Endothelial cell of umbilical vein (primary cell): ENCODE results near the gene ZBTB17. TPM values are rescaled to one million over a fixed set of nuclear protein-coding genes. Genes with fewer than 3 reads are reported as not detected.

ENCODE experiments used
- BruUV-seq: library from RNA; stranded (reverse); fragments of 400-500 nt; replicated peaks from 2 replicates; lab custom pipeline; 2021; lab: Mats Ljungman, UMichigan
- CTCF ChIA-PET: fragments of 300-600, 350-600 bp; sonication (Branson Sonifier 250); formaldehyde crosslinking; loops from one replicate; lab custom pipeline; 2021; ENCODE audit warnings: antibody characterized with exemption, inconsistent platforms; lab: Charles Lee
- POLR2A ChIA-PET: fragments of 300-600, 350-600 bp; sonication (Branson Sonifier 250); formaldehyde crosslinking; loops from one replicate; lab custom pipeline; 2021; ENCODE audit warnings: antibody characterized with exemption, inconsistent platforms; lab: Charles Lee
- DNase-seq: peaks from one replicate; pipeline ENCODE4 v3.0.0-alpha.2; 2011; ENCODE audit warnings: low read depth, low spot score
- FAIRE-seq: peaks from 2 replicates; lab custom pipeline; 2011; peaks lifted over from hg19 to GRCh38; lab: Jason Lieb, UNC
- H2AFZ ChIP-seq: 2 replicates; pipeline ENCODE4 v1.6.0; 2012; ENCODE audit warnings: low read depth, low read length, control low read depth, inconsistent platforms
- H3K27ac ChIP-seq: 2 replicates; pipeline ENCODE4 v1.5.1; 2011; ENCODE audit warnings: low read depth, mild to moderate bottlenecking, control low read depth, low read length, moderate library complexity; ENCODE audit not compliant: insufficient read depth
- H3K27me3 ChIP-seq, 2 experiments: 2 replicates each; pipeline versions ENCODE4 v1.6.0 to v1.6.1; 2011; ENCODE audit warnings: low read length in 2 of 2, mixed read lengths in 1 of 2; ENCODE audit not compliant: control insufficient read depth in 2 of 2, insufficient read depth in 2 of 2
- H3K36me3 ChIP-seq, 2 experiments: 2 replicates in 1 of 2; 3 replicates in 1 of 2; pipeline ENCODE4 v1.5.1; 2011; ENCODE audit warnings: low read length in 2 of 2, mild to moderate bottlenecking in 1 of 2, moderate library complexity in 1 of 2; ENCODE audit not compliant: control insufficient read depth in 2 of 2, insufficient read depth in 2 of 2; ENCODE audit errors: extremely low read depth in 1 of 2
- H3K4me1 ChIP-seq: 3 replicates; pipeline ENCODE4 v1.5.1; 2011; ENCODE audit warnings: mild to moderate bottlenecking, low read length; ENCODE audit not compliant: control insufficient read depth, insufficient read depth; ENCODE audit errors: extremely low read depth
- H3K4me2 ChIP-seq: 2 replicates; pipeline ENCODE4 v1.6.1; 2011; ENCODE audit warnings: low read length, control low read depth, mixed read lengths; ENCODE audit not compliant: insufficient read depth
- H3K4me3 ChIP-seq, 3 experiments: fragments of 200-600 bp in 1 of 3; sonication (generic), shearing (Covaris generic) in 1 of 3; replicated peaks in 1 of 3; 2 replicates each; pipeline ENCODE4 v1.5.1; 2011 to 2016; ENCODE audit warnings: control low read depth in 3 of 3, low read length in 3 of 3, mild to moderate bottlenecking in 2 of 3, inconsistent platforms in 1 of 3, low read depth in 1 of 3, moderate library complexity in 1 of 3; ENCODE audit not compliant: insufficient read depth in 1 of 3
- H3K79me2 ChIP-seq: 2 replicates; pipeline ENCODE4 v1.6.0; 2012; ENCODE audit warnings: low read length, inconsistent platforms; ENCODE audit not compliant: control insufficient read depth, insufficient read depth
- H3K9ac ChIP-seq: replicated peaks from 2 replicates; pipeline ENCODE3; 2011; ENCODE audit warnings: low read length, control low read depth; ENCODE audit not compliant: insufficient read depth; ENCODE audit errors: extremely low read depth
- H3K9me1 ChIP-seq: replicated peaks from 3 replicates; pipeline ENCODE4 v1.6.0; 2011; ENCODE audit warnings: mild to moderate bottlenecking, low read length; ENCODE audit not compliant: control insufficient read depth, insufficient read depth; ENCODE audit errors: extremely low read depth
- H3K9me3 ChIP-seq: replicated peaks from 2 replicates; pipeline ENCODE4 v1.5.1; 2012; ENCODE audit warnings: low read length, inconsistent platforms; ENCODE audit not compliant: control insufficient read depth, insufficient read depth
- H4K20me1 ChIP-seq: replicated peaks from 2 replicates; pipeline ENCODE3; 2011; ENCODE audit warnings: mild to moderate bottlenecking, low read length; ENCODE audit not compliant: control insufficient read depth, insufficient read depth; ENCODE audit errors: extremely low read depth
- CTCF ChIP-seq, 2 donors: IDR thresholded peaks; 1 replicate in 1 of 2; 2 replicates in 1 of 2; pipeline ENCODE4 v1.5.1; 2011; ENCODE audit warnings: low read length in 2 of 2, mild to moderate bottlenecking in 2 of 2, moderate library complexity in 2 of 2, control low read depth in 1 of 2, inconsistent platforms in 1 of 2, low read depth in 1 of 2; ENCODE audit not compliant: insufficient read depth in 1 of 2; ENCODE audit errors: extremely low read depth in 1 of 2
- EZH2 ChIP-seq: IDR thresholded peaks from 2 replicates; pipeline ENCODE4 v1.6.1; 2012; ENCODE audit warnings: borderline replicate concordance, low read depth, mild to moderate bottlenecking, moderate library complexity, low read length, inconsistent platforms; ENCODE audit not compliant: severe bottlenecking
- FOS ChIP-seq: IDR thresholded peaks from 2 replicates; pipeline ENCODE4 v1.6.1; 2011; ENCODE audit warnings: mild to moderate bottlenecking, low read length, moderate library complexity, borderline replicate concordance; ENCODE audit not compliant: insufficient read depth
- GATA2 ChIP-seq: IDR thresholded peaks from 2 replicates; pipeline ENCODE4 v1.7.0; 2011; ENCODE audit warnings: low read depth, mild to moderate bottlenecking, moderate library complexity, mixed read lengths, low read length; ENCODE audit not compliant: insufficient read length, insufficient read depth
- JUN ChIP-seq: IDR thresholded peaks from 2 replicates; pipeline ENCODE4 v1.6.1; 2011; ENCODE audit warnings: borderline replicate concordance, low read depth; ENCODE audit not compliant: insufficient read length, insufficient read depth
- MAX ChIP-seq: IDR thresholded peaks from 2 replicates; pipeline ENCODE4 v1.6.1; 2011; ENCODE audit not compliant: insufficient read depth, insufficient read length
- MYC ChIP-seq: IDR thresholded peaks from one replicate; pipeline ENCODE4 v1.6.1; 2011; ENCODE audit warnings: mild to moderate bottlenecking, low read depth, low read length
- POLR2A ChIP-seq: IDR thresholded peaks from 2 replicates; pipeline ENCODE4 v1.6.1; 2012; ENCODE audit warnings: low read depth, mild to moderate bottlenecking, control low read depth, low read length
- POLR2AphosphoS5 ChIP-seq: IDR thresholded peaks from 2 replicates; pipeline ENCODE4 v1.6.1; 2012; ENCODE audit warnings: low read depth, mild to moderate bottlenecking, control low read depth, low read length, moderate library complexity; ENCODE audit not compliant: insufficient read depth
- dilution Hi-C: fragments of 300-500 bp; cut with MboI; formaldehyde crosslinking; loops from one replicate; pipeline ENCODE4 v1.15.0; 2019; ENCODE audit warnings: low sequenced_read_pairs; ENCODE audit not compliant: extremely low pct_ligation_motif_present
- intact Hi-C: fragments of 100-400 bp; cut with micrococcal nuclease; formaldehyde crosslinking; loops from one replicate; pipeline ENCODE4 v1.10.0; 2022
- polyA plus RNA-seq, 4 experiments: library from polyadenylated mRNA; depleted of rRNA in 3 of 4; stranded (reverse) in 3 of 4; unstranded in 1 of 4; fragments of >200 nt; gene quantifications; 2 replicates each; pipeline versions ENCODE4 v1.2.1 to v1.2.3, GENCODE V29; 2011 to 2012; ENCODE audit warnings: missing spikeins in 1 of 4
- total RNA-seq: library from RNA; stranded (reverse); gene quantifications from 2 replicates; pipeline ENCODE4 v1.2.3, GENCODE V29; 2021

Gene ZBTB17
- total and polyA plus RNA-seq, 2 donors (not counting 3 experiments of a cell fraction or from before 2014, with no cell fraction given), result 43.9 to 72.7 TPM

GRCh38 chr1:15943992-15944307 is 32.0 kb downstream of the ZBTB17 start:
- intact Hi-C loops (no loop called here), dilution Hi-C loops (no loop called here)
- no peaks in the 10 kb centered on the region for H3K9me1 ChIP-seq
- H3K4me1 ChIP-seq, result peaks cover 13% of the 10 kb centered on the region
- H4K20me1 ChIP-seq, result no peaks in the 10 kb centered on the region
- FAIRE-seq (no peak), DNase-seq (no peak)
- ChIA-PET CTCF (interaction anchor here (0.7 to 1.9 kb wide), 2 partner anchors 14 to 128 kb away, joined by 3 to 6 read pairs; no protein-coding TSS in a partner anchor), POLR2A (no interaction called here)
- peaks cover 4% of the 10 kb centered on the region for H3K79me2 ChIP-seq
- no peak overlapping the region for H2AFZ ChIP-seq
- H3K27me3 ChIP-seq, result no peaks in the 10 kb centered on the region
- H3K36me3 ChIP-seq, result peaks cover 21 to 59% of the 10 kb centered on the region in 2 experiments
- H3K27ac ChIP-seq, result no peak overlapping the region
- no peaks in the 10 kb centered on the region for H3K9me3 ChIP-seq
- H3K4me2 ChIP-seq, result no peak overlapping the region
- TF ChIP-seq FOS (no peak), CTCF (IDR thresholded peaks at IDR 0.05; ENCODE audit: extremely low read depth in 1 of 2, insufficient read depth in 1 of 2, low read depth in 1 of 2, low read length in 2 of 2) (no peak), JUN (no peak), GATA2 (no peak), MAX (no peak), POLR2A (no peak), EZH2 (no peak), MYC (no peak), POLR2AphosphoS5 (no peak)
- no peak overlapping the region for H3K4me3 ChIP-seq
- H3K9ac ChIP-seq, result no peak overlapping the region
- no TSS peak for BruUV-seq
